Measurements from ENCODE around the gene MRPL24. TPM values are rescaled to one million over a fixed set of nuclear protein-coding genes. Genes with fewer than 3 reads are reported as not detected.

Gene MRPL24
- total and polyA plus RNA-seq, 2 of the 13 experiments (the other 11 are each of a cell fraction or from before 2014, with no cell fraction given), result 38.1 to 42.9 TPM

GRCh38 chr1:156689035-156689952, 51.6 kb downstream of the MRPL24 start (continued):
- TF ChIP-seq HMGXB4 (CRISPR knock-in tag; IDR thresholded peaks at IDR 0.05; ENCODE audit: borderline replicate concordance in 1 of 2, low read depth in 1 of 2) (peak; percentile 54 to 77; a peak in 3 of 4 replicates), ZNF546 (CRISPR knock-in tag; conservative IDR thresholded peaks at IDR 0.05) (no peak), SNAPC2 (CRISPR knock-in tag; IDR thresholded peaks at IDR 0.05) (no peak), ZNF776 (CRISPR knock-in tag; IDR thresholded peaks at IDR 0.05) (no peak), ZNF570 (CRISPR knock-in tag; IDR thresholded peaks at IDR 0.05; ENCODE audit: borderline replicate concordance) (no peak), SYNCRIP (IDR thresholded peaks at IDR 0.05; ENCODE audit: insufficient read depth, low read depth, low read length) (no peak), ZNF644 (CRISPR knock-in tag; IDR thresholded peaks at IDR 0.05; ENCODE audit: low read depth) (no peak), NPAS2 (CRISPR knock-in tag; IDR thresholded peaks at IDR 0.05; ENCODE audit: borderline replicate concordance) (no peak), BRD4 (CRISPR knock-in tag; IDR thresholded peaks at IDR 0.05) (no peak), MAFK (conservative IDR thresholded peaks at IDR 0.05 in 1 of 2, IDR thresholded peaks at IDR 0.05 in 1 of 2; ENCODE audit: low read length in 2 of 2) (no peak), KIAA2018 (CRISPR knock-in tag; IDR thresholded peaks at IDR 0.05; ENCODE audit: borderline replicate concordance) (no peak), PHF20 (CRISPR knock-in tag; IDR thresholded peaks at IDR 0.05) (no peak), GTF2F1 (IDR thresholded peaks at IDR 0.05; ENCODE audit: low read length) (no peak)
- TF ChIP-seq, protein P1, sequence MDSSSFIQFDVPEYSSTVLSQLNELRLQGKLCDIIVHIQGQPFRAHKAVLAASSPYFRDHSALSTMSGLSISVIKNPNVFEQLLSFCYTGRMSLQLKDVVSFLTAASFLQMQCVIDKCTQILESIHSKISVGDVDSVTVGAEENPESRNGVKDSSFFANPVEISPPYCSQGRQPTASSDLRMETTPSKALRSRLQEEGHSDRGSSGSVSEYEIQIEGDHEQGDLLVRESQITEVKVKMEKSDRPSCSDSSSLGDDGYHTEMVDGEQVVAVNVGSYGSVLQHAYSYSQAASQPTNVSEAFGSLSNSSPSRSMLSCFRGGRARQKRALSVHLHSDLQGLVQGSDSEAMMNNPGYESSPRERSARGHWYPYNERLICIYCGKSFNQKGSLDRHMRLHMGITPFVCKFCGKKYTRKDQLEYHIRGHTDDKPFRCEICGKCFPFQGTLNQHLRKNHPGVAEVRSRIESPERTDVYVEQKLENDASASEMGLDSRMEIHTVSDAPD (CRISPR knock-in tag; IDR thresholded peaks at IDR 0.05), result no peak
- TF ChIP-seq, protein P2, sequence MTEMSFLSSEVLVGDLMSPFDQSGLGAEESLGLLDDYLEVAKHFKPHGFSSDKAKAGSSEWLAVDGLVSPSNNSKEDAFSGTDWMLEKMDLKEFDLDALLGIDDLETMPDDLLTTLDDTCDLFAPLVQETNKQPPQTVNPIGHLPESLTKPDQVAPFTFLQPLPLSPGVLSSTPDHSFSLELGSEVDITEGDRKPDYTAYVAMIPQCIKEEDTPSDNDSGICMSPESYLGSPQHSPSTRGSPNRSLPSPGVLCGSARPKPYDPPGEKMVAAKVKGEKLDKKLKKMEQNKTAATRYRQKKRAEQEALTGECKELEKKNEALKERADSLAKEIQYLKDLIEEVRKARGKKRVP (CRISPR knock-in tag; IDR thresholded peaks at IDR 0.05), result no peak

All from HepG2 (cell line).